ENCODE measurements around the gene GLT8D1.

- TF ChIP-seq CTCF (IDR thresholded peaks at IDR 0.05) (no peak), EZH2phosphoT487 (IDR thresholded peaks at IDR 0.05) (no peak), EZH2 (IDR thresholded peaks at IDR 0.05) (no peak)
These were observed 10.2 kb upstream of the GLT8D1 start for GRCh38 chr3:52715714-52716305.

Measured in neural progenitor cell (in vitro differentiated cells).